Sigmoid colon (tissue), 4 donors: ENCODE data around the gene EBNA1BP2.
"Not testable (repeated sequence)": the region's sequence is repeated elsewhere in the genome, so short reads cannot be mapped to it uniquely, and the experiment has no call there.

Experiments used
- CTCF ChIP-seq, 4 experiments: fragments of 450-650 bp in 3 of 4; fragments of 200-600 bp in 1 of 4; IDR thresholded peaks; one replicate each; pipeline ENCODE4 v1.5.1; 2016 to 2019; ENCODE audit warnings: antibody characterized with exemption in 4 of 4, mild to moderate bottlenecking in 3 of 4, moderate library complexity in 2 of 4
- EP300 ChIP-seq, 4 donors: sonication (generic); formaldehyde crosslinking; IDR thresholded peaks; one replicate each; pipeline ENCODE4 v1.6.1; 2017; ENCODE audit warnings: antibody characterized with exemption in 4 of 4
- POLR2A ChIP-seq, 2 donors: fragments of 450-650 bp; IDR thresholded peaks; one replicate each; pipeline ENCODE4 v1.6.1; 2016; ENCODE audit warnings: antibody characterized with exemption in 2 of 2, mild to moderate bottlenecking in 2 of 2, moderate library complexity in 2 of 2
- POLR2AphosphoS5 ChIP-seq, 4 donors: sonication (generic); formaldehyde crosslinking; IDR thresholded peaks; one replicate each; pipeline ENCODE4 v1.6.1; 2017; ENCODE audit warnings: antibody characterized with exemption in 4 of 4

- not testable (repeated sequence) for TF ChIP-seq CTCF, POLR2AphosphoS5, POLR2A, EP300 (IDR thresholded peaks at IDR 0.05)
Measured at GRCh38 chr1:43119928-43120586, 52.0 kb downstream of the EBNA1BP2 start.
